Measurements from ENCODE around the gene ST14. TPM values are rescaled to one million over a fixed set of nuclear protein-coding genes. Genes with fewer than 3 reads are reported as not detected.
"Not testable (repeated sequence)": the region's sequence is repeated elsewhere in the genome, so short reads cannot be mapped to it uniquely, and the experiment has no call there.

ST14 gene
- total and polyA plus RNA-seq, 9 donors: 0.30 to 8.5 (median 0.73) TPM

DNA sequence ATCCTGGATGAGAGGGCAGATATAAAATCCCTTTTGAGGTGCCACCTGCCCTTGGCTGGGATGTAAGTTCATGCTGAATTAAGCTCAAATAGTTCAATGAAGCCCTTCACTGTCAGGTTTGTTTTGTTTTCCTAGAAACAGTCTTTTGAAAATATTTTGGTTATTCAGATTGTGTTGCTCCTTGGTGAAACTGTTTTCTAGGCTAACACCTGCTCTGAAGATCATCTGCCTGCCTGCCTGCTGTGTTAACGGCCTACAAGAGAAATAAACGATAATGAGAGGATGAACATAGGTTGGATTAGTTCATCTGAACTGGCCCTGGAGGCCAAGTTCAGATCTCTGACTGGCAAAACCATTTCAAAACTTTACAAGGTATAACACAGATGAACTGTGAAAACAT, 87.7 kb downstream of the ST14 start:
- no peaks in the 10 kb centered on the region for H3K4me1 ChIP-seq (ENCODE audit: control insufficient read depth, insufficient read depth, low read length)
- peak; percentile 13 for DNase-seq

DNA sequence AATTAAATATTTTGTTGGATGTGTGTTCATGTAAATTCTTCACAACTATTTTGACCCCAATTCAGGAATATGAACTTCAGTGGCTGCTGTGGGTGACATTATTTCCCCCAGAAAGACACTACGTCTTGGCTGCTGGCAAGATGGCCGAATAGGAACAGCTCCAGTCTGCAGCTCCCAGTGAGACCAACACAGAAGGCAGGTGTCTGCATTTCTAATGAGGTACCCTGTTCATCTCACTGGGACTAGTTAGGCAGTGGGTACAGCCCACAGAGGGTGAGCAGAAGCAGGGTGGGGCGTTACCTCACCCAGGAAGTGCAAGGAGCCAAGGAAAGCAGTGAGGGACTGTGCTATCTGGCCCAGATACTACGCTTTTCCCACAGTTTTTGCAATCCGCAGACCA, 89.8 kb downstream of the ST14 start:
- WGBS (ENCODE audit: insufficient coverage): 87% methylated on average over 4 of the region's 5 CpGs
- DNase-seq: no peak
- no peaks in the 10 kb centered on the region for H3K27me3 ChIP-seq (ENCODE audit: control insufficient read depth, insufficient read depth, low read length)
- no peaks in the 10 kb centered on the region for H3K9me3 ChIP-seq (replicated peaks; ENCODE audit: control insufficient read depth, low read depth, low read length)
- no peaks in the 10 kb centered on the region for H3K4me1 ChIP-seq (ENCODE audit: control insufficient read depth, insufficient read depth, low read length)
- H3K27ac ChIP-seq (ENCODE audit: low read length): no peak overlapping the region
- H3K4me3 ChIP-seq (ENCODE audit: low read length): no peak overlapping the region
- H3K36me3 ChIP-seq (ENCODE audit: control insufficient read depth, insufficient read depth, low read length): no peaks in the 10 kb centered on the region

More for the DNA sequence above, 87.7 kb downstream of the ST14 start:
- Histone ChIP-seq H3K27ac (ENCODE audit: low read length) (no peak overlapping the region), H3K9me3 (replicated peaks; ENCODE audit: control insufficient read depth, low read depth, low read length) (no peaks in the 10 kb centered on the region), H3K36me3 (ENCODE audit: control insufficient read depth, insufficient read depth, low read length) (no peaks in the 10 kb centered on the region), H3K4me3 (ENCODE audit: low read length) (no peak overlapping the region), H3K27me3 (ENCODE audit: control insufficient read depth, insufficient read depth, low read length) (no peaks in the 10 kb centered on the region)
- no CpG with 5 or more reads among the region's 2 CpGs for WGBS (ENCODE audit: insufficient coverage)

DNA sequence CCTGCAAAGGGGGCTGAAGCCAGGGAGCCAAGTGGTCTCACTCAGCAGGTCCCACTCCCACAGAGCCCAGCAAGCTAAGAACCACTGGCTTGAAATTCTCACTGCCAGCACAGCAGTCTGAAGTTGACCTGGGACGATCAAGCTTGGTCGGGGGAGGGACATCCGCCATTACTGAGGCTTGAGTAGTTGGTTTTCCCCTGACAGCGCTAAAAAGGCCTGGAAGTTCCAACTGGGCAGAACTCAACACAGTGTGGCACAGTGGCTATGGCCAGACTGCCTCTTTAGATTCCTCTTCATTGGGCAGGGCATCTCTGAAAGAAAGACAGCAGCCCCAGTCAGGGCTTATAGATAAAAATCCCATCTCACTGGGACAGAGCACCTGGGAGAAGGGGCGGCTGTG, 90.3 kb downstream of the ST14 start:
- H3K27me3 ChIP-seq (ENCODE audit: control insufficient read depth, insufficient read depth, low read length); H3K4me1 ChIP-seq (ENCODE audit: control insufficient read depth, insufficient read depth, low read length); DNase-seq; H3K4me3 ChIP-seq (ENCODE audit: low read length); H3K36me3 ChIP-seq (ENCODE audit: control insufficient read depth, insufficient read depth, low read length); H3K9me3 ChIP-seq (replicated peaks; ENCODE audit: control insufficient read depth, low read depth, low read length); H3K27ac ChIP-seq (ENCODE audit: low read length): not testable (repeated sequence)
- WGBS (ENCODE audit: insufficient coverage): 84% methylated on average over 5 of the region's 5 CpGs

DNA sequence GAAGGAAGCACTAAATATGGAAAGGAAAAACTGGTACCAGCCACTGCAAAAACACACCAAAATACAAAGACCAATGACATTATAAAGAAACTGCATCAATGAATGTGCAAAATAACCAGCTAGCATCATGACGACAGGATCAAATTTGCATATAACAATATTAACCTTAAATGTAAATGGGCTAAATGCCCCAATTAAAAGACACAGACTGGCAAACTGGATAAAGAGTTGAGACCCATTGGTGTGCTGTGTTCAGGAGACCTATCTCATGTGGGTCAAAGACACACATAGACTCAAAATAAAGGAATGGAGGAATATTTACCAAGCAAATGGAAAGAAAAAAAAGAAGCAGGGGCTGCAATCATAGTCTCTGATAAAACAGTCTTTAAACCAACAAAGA, 92.2 kb downstream of the ST14 start:
- H3K4me1 ChIP-seq (ENCODE audit: control insufficient read depth, insufficient read depth, low read length); H3K27ac ChIP-seq (ENCODE audit: low read length); DNase-seq; H3K9me3 ChIP-seq (replicated peaks; ENCODE audit: control insufficient read depth, low read depth, low read length); H3K36me3 ChIP-seq (ENCODE audit: control insufficient read depth, insufficient read depth, low read length); H3K27me3 ChIP-seq (ENCODE audit: control insufficient read depth, insufficient read depth, low read length); H3K4me3 ChIP-seq (ENCODE audit: low read length): not testable (repeated sequence)
- no CpG with 5 or more reads among the region's 1 CpG for WGBS (ENCODE audit: insufficient coverage)

Other genes starting within 250 kb of the ST14 start
- 3.5 TPM for gene PRDM10, start 156.9 kb upstream of the ST14 start, total RNA-seq
- 1 to 10 TPM; 4.4 to 7.4 (median 5.3) TPM for gene PRDM10, start 156.9 kb upstream of the ST14 start, polyA plus RNA-seq (ENCODE audit: insufficient read depth in 1 of 8, insufficient read length in 8 of 8, low replicate concordance in 1 of 8)
- gene APLP2, start 89.9 kb upstream of the ST14 start, total RNA-seq: 84.7 TPM
- gene APLP2, start 89.9 kb upstream of the ST14 start, polyA plus RNA-seq (ENCODE audit: insufficient read depth in 1 of 8, insufficient read length in 8 of 8, low replicate concordance in 1 of 8): 100 to 1,000 TPM; 107 to 183 (median 141) TPM
- 37.0 TPM for gene ZBTB44, start 155.1 kb downstream of the ST14 start, total RNA-seq
- 10 to 100 TPM; 18.3 to 29.6 (median 22.7) TPM for gene ZBTB44, start 155.1 kb downstream of the ST14 start, polyA plus RNA-seq (ENCODE audit: insufficient read depth in 1 of 8, insufficient read length in 8 of 8, low replicate concordance in 1 of 8)

Measured in muscle of leg (tissue), 11 donors.